ENCODE data around the gene ZSWIM6.

The ZSWIM6 gene

GRCh38 chr5:61306531-61307131 is 25.4 kb upstream of the ZSWIM6 start:
- no peak for DNase-seq (ENCODE audit: low read depth in 2 of 2, low spot score in 1 of 2)

GRCh38 chr5:61307191-61307590 is 24.9 kb upstream of the ZSWIM6 start:
- DNase-seq (ENCODE audit: low read depth in 2 of 2, low spot score in 1 of 2) = no peak

GRCh38 chr5:61307611-61308010 is 24.4 kb upstream of the ZSWIM6 start:
- DNase-seq (ENCODE audit: low read depth in 2 of 2, low spot score in 1 of 2) = no peak

GRCh38 chr5:61308712-61309111 is 23.3 kb upstream of the ZSWIM6 start:
- no peak for DNase-seq (ENCODE audit: low read depth in 2 of 2, low spot score in 1 of 2)

GRCh38 chr5:61309115-61309514 is 22.9 kb upstream of the ZSWIM6 start:
- DNase-seq (ENCODE audit: low read depth in 2 of 2, low spot score in 1 of 2) = no peak

DNA sequence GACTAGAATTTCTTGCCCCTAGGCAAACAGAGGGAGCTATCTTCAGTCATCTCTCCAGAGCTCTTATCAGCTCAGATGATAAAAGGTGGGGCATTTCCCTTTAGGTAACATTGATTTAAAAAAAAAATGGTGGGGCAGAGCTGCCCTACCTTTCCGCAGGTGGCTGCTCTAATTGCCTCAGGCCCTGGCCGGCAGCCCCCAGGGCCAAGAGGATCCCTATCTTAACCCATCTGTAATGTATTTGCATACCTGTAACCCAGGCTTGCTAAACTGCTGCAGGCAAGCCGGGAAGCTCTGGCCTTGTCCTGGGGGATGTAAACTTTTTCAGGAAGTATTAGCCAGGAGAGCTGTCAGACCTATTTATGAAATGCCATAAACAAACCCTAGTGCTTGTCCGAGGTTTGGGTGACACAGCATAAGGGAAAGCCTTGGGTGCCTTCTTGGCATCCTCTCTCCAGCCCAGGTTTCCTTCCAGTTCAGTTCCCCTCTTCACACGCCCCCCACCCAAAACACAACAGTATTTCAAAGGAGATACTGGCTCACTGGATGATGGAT is 20.9 kb upstream of the ZSWIM6 start:
- no peak for DNase-seq (ENCODE audit: low read depth in 2 of 2, low spot score in 1 of 2)

GRCh38 chr5:61311836-61312808 is 19.9 kb upstream of the ZSWIM6 start:
- no peak for DNase-seq (ENCODE audit: low read depth in 2 of 2, low spot score in 1 of 2)

- no peak for DNase-seq (ENCODE audit: low read depth in 2 of 2, low spot score in 1 of 2)
These were observed 17.9 kb upstream of the ZSWIM6 start for GRCh38 chr5:61313960-61314681.

GRCh38 chr5:61318376-61318775 is 13.7 kb upstream of the ZSWIM6 start:
- DNase-seq (ENCODE audit: low read depth in 2 of 2, low spot score in 1 of 2) = no peak

GRCh38 chr5:61319388-61320146 is 12.5 kb upstream of the ZSWIM6 start:
- no peak for DNase-seq (ENCODE audit: low read depth in 2 of 2, low spot score in 1 of 2)

DNA sequence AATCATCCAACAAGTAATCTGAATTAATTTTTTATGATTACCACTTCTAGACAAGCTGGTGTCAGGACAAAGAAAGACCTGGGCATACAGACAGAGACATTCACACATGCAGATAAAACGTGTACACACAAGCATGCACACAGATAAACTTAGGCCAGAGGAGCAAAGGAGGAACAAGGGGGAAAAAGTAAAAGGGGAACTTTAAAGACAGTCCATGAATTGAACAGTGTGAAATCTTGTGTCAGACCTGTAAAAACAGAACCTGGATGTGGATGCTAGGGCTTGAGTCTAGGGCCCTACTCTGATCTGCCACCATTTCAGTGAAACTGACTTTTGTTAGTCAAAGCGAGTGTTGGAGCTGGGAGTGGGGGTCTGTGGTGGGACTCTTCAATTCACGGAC is 11.2 kb upstream of the ZSWIM6 start:
- DNase-seq (ENCODE audit: low read depth in 2 of 2, low spot score in 1 of 2) = no peak

DNA sequence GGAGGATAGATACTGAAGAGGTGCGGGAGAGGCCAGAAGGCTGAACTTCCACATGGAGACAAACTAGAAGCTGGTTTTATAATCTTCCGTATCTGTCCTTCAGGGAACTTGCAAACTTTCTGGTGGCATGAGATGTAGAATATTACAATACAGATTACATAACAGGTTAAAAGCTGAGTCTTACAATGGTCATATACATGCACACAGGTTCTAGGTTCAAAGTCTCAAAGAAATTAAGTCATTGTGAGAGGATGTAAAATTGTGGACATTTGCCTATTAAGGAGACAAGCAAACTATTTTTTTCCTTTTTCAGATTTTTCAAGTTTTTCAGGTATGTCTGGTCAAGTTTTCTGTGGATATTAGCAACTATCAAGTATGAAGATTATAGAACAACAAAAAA is 10.4 kb upstream of the ZSWIM6 start:
- no peak for DNase-seq (ENCODE audit: low read depth in 2 of 2, low spot score in 1 of 2)

DNA sequence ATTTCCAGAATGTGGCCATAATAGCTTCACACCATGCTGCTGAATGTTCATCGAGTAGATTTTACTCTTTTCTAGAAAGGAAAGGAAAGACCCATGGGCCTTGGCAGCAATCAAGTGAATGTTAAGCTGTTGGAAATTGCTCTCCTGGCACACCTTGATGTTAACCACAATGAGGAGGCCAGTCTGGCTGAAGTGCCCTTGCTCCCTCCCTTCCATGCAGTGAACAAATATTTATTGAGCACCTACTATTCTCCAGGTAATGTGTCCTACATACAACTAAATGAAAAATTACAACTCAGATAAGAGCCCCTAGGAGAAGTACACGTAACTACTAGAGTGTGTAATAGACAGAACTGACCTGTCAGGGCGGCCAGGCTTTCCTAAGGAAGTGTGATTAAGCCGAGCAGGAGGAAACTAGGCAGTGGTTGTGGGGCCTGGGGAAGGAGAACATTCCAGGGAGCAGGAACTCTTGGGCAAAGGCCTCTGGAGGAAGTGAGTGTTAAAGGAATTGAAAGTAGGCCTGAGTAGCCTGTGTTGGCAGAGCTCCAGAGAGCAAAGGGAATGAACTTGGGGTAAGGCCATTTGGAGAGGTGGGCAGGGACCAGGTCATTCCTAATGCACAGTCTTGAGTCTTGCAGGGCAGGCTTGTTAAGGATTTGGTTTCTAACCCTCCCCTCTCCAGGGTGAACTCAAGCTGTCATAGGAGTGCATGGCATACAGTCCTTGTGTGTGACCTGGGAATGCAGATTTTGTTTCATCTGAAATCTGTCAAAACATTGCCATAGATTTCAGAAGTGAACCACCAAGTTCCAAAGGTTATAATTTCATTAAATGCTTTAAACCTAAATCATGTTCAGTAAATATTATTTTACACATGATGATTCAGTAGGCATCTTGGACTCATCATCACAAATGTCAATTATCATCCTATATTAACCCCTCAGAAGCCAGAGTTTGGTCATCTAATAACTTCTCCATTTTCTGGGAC is 9.0 kb upstream of the ZSWIM6 start:
- DNase-seq (ENCODE audit: low read depth in 2 of 2, low spot score in 1 of 2) = no peak

DNA sequence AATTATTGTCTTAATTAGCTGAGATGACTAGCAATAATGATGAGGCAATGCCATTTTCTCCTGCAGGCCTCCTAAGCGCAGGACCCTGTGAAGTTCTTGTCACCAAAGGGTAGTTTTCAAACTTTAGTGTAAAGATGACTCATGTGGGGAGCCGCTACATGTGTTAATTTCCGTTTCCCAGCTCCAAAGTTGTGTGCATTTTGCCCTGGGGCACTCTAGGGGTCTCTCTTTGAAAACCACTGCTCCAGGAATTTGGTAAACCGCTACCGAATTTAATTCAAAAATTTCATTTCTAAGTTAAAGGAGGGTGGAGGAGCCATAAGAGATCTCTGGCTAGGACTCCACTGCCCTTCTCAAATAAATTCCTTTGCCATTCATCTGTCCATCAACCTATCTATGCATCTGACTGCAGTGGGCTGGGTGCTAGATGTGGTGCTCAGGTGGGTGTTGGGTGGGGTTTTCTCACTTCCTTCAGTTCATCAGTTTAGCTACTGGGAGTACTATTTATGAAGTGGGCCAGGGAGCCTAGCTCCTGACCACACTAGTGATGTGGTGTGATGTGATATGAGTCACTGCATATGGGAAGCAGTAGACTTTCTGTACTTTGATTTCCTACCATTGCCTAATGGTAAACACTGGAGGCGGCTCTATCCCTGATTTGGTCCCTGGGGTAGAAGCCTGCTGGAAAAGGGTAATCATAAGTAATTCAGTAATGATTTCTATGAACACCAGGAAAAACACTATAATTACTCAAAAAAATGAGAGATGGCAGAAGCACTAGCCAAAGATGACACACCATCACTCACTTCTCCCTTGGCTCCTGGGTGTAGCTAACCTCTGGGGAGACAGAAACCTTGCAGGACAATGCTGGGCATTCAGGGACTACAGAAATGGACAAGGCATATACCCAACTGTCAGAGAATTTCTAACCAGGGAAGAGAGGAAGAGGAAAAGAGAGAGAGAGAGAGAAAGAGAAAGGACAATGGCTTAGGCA is 4.0 kb upstream of the ZSWIM6 start:
- no peak for DNase-seq (ENCODE audit: low read depth in 2 of 2, low spot score in 1 of 2)

GRCh38 chr5:61328791-61329549 is 3.1 kb upstream of the ZSWIM6 start:
- DNase-seq (ENCODE audit: low read depth in 2 of 2, low spot score in 1 of 2) = no peak

DNA sequence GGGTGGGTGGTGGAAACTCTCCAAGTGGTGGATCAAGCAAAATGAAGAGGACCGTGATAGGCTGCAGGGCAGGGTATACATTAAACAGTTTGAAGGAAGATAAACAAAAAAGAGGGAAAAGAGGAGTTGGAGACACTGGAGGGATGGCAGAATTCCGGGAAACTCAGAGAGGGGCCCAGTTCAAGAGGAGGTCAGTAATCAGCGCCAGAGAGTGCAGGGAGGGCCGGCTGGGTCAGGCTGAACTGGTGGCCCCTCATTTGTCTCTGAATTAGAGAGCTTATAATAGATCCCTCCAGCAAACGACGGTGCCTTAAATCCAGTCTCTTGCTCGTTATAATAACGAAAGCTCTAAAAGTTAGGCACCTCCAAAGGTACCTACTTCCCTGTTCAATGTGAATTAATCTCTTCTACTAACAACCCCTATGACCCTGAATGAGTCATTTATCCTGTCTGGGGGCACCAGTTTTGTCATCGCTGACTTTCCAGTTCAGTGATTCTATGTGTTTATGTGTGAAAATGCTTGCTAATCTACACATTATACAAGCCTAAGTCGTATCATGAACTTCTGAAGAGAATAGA is 2.4 kb upstream of the ZSWIM6 start:
- DNase-seq (ENCODE audit: low read depth in 2 of 2, low spot score in 1 of 2) = no peak

DNA sequence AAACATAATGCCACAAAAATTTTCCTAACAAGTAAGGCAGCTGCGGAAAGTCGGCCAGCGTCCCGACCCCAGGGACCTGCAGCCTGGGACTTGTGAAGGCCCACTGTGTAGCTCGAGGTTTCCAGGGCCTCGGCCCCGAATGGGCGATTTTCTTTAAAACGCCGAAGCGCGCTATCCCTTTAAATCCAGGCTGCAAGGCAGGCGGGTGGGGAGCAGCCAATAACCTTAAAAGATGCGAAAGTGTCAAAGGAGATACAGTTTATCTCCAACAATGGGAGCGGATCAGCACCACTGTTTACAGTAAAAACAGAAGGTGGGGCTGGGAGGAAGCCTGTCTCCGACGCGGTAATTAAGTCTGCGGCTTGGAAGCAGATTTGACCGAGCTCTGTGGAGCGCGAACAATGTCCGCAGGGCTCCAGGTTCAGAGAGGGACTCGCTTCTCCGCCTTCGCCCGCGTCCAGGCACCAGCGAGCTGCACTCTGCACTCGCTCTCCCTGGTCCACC is 1.7 kb upstream of the ZSWIM6 start:
- no peak for DNase-seq (ENCODE audit: low read depth in 2 of 2, low spot score in 1 of 2)
